HG03439 (cell line): ENCODE measurements around the gene CGNL1.

Experiments used
- ATAC-seq: cut with Tn5 transposase; IDR thresholded peaks from one replicate; pipeline ENCODE4 v1.9.1; 2021; ENCODE audit warnings: mild to moderate bottlenecking, moderate library complexity; ENCODE audit not compliant: unreplicated experiment

Gene CGNL1

DNA sequence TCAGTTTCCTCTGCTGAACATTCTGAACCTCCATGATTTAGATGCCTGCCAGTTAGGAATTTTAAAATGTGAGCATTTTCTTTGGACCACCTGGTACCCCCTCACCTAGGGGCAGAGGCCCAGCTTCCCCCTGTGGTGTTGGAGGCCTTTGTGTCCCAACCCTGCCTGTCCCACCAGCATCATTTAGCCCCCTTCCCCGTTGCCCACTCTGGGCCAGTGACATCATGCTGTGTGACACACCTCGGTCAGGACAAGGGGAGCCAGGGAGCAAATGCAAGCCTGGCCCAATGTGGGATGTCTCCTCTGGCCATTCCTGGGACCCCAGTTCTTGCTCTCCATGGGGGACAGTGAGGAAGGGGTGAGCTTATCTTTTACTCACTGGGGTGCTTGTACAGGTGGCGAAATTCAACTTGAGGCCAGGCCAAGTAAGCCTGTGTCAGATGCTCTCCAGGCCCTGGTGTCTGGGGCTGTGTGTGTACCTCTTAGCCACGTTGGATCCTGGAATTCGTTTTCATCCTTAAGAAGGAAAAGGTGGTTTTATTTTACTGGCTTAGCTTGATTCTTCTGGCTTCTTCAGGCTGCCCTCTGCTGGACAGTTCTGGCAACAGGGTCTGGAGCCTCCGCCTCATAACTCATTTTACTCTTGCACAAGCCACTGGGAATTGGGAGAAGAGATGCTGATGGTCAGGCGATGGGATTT is 165.7 kb downstream of the CGNL1 start:
- ATAC-seq: no peak

DNA sequence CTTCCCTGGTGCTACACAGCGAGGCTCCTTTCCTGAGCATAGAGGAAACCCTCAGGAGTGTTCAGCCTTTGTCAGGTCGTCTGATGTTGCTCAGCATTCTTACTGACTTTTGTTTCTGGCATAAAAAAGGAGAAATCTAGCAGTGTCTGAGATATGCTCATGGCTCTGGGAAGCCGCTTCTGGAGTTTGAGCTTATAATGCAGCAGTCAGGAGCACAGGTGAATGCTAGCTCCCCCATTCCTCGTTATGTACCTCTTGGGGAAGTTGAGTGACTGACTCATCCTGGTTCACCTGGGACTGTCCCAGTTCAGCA is 166.2 kb downstream of the CGNL1 start:
- ATAC-seq: no peak

DNA sequence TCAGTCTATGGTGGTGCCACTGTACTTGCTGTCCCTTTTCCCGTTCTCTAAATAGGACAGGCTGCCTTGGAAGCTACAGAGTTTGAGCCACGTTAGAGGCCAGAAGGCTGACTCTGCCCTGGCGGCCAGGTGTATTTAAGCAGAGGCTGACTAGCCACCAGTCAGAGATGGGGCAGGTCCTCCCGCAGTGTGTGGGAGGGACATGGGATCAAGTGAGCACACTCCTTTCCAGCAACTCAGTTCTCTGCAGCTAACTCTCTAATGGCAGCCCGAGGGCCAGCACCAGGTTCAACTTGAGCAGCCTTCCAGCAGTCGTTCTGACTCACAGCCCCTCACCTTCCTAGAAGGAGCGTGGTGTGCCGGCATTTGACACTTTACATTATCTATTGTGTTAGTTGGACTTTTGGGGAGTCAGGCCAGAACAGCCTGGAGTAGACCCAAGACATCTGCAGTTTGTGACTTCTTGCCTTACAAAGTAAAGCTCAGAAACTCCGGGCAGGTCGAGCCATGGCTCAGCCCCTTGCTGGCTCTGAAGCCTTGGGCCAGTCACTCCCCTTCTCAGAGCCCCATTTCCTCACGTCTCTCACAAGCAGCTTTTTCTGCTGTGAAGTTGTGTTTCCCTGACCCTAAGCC is 168.7 kb downstream of the CGNL1 start:
- ATAC-seq: no peak

DNA sequence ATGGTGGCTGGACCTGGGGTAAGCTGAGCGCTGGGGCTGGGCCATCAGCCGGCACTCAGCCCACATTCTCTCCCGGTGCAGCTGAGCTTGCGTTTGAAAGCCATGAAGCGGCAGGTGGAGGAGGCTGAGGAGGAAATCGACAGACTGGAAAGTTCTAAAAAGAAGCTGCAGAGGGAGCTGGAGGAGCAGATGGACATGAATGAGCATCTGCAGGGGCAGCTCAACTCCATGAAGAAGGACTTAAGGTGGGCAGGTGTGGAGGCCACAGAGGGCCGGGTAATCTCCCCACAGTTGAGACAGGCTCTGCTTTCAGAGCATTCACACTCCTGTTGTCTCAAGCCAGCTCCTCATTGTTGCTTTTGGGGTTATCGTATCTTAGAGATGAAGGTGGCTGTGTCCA is 169.7 kb downstream of the CGNL1 start:
- no peak for ATAC-seq

DNA sequence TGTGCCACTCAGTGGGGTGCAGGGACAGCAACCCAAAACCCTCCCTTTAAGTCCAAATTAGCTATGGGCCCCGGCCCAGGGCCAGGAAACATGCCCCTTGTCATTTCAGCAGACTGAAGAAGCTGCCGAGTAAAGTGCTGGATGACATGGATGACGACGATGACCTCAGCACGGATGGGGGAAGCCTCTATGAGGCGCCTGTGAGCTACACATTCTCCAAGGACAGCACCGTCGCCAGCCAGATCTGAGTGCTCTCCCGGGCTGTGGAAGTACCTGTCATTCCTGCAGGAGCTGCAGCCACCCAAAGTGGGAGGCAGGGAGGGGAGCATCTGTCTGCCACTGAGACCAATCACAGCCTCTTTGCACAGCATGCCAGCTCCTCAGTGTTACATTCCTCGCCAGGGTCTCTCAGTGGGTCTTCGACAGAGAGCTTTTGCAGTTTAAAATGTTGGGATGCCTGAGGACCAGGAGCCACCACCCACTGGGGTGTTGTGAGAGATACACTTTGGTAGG is 171.0 kb downstream of the CGNL1 start:
- ATAC-seq: no peak

DNA sequence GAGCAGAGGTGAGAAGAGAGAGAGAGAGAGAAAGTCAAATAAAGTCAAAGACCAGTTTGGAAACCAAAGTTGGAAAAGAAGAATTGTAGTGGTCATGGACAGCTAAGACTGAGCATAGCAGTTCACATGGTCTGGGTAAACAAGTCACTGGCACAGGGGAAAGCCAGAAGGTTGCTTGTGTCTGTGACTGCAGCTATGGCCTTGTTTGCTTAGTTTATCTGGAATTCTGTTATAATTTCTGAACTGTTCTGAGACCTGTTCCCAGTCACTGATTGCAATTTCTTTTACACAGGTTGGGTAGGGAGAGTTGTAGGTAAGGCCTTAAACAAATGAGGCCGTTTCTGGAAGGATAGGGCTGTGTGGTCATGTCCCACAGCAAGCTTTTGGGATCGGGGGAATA is 172.0 kb downstream of the CGNL1 start:
- ATAC-seq: no peak

DNA sequence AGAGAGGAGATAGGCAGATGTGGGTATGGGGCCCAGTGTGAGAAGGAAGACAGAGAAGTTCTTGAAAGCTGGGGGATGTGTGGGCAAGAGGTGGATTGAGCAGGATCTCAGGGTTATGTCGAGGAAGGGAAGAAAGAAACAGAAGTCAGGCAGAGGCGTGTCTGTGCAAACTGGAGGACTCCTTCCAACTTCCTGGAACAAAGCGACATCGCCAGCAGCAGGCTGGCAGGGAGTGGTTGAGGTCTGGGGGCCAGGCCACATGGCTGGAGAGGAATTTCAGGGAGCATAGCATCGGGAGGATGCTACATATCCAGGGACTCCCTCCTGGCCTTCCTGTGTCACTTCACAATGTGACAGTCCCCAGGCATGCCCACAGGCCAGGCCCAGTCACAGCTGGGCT is 172.5 kb downstream of the CGNL1 start:
- no peak for ATAC-seq

DNA sequence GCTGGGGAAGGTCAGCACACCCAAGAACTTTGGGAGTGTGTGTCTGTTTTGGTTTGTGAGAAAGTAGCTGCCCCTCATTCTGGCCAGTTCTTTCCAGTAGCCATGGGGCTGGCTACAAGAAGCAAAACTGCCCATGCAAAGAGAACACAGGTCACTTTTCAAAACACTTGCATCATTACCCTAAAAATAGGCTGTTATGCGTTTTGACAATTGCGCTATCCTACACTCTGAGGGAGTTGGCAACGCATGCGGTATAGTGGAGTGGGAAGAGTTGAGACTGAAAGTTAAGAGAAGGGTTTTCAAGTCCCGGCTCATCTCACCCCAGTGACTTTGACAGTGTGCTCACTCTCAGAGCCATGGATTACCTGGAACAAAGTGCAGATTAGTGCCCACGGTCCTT is 173.6 kb downstream of the CGNL1 start:
- ATAC-seq: no peak

DNA sequence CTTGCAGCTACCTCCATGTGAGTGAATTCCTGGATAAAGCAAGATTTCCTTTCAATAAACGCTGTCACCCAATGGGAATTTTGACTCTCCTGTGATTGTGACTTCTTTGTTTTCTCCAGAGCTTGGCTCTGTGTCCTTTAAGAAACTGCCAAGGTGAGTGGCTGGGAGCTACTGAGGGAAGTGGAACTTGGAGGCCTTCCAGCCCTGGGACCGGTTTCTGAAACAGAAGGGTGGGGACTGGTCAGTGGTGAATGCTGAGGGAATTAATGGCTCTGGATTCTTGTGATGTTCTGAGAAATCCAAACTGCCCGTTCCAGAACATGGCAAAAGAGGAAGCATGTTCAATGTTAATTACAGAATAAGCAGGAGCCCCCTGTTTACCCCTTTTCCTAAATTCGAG is 174.3 kb downstream of the CGNL1 start:
- ATAC-seq: no peak

DNA sequence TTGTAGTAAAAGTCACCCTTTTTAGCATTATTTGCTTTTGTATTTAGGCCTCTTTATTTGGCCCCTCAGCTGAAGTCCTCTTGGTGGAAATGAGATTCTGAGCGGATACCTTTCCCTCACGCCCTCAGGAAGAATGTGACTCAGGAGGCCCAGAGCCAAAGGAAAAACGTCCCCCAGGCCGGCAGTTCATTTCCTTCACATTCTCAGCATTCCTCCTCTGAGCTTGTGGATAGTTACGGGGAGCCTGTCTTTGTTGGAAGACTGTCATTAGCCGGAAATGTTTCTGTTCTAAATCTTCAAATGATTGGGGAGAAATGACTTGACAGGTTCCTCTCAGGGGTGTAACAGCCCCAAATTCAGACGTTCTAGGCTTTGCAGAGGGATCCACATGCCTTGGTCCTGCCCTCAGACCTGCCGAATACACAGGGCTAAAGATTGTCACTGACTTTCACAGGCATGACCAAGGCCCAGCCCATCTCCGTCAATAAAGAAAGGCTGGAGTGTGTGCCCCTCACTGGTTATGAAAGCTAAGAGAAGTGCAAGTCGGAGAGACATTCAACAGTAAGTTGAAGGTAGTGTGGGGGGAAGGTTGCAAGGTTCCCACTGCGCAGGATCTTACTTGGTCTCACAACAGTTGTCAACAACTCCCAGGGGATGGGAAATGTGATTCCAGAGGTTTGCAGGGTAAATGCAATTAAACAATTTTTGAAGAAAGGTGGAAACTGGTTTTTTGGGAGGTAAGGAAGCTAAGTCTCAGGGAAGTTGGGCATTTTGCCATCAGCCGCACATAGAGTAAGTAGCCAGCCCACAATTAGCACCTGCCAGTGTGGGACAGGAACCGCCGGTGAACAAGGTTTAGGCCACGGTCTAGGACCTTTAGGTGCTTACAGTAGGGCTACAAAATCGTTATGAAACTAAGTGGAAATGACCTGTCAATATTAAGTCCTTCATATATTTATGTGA is 175.7 kb downstream of the CGNL1 start:
- ATAC-seq: no peak

DNA sequence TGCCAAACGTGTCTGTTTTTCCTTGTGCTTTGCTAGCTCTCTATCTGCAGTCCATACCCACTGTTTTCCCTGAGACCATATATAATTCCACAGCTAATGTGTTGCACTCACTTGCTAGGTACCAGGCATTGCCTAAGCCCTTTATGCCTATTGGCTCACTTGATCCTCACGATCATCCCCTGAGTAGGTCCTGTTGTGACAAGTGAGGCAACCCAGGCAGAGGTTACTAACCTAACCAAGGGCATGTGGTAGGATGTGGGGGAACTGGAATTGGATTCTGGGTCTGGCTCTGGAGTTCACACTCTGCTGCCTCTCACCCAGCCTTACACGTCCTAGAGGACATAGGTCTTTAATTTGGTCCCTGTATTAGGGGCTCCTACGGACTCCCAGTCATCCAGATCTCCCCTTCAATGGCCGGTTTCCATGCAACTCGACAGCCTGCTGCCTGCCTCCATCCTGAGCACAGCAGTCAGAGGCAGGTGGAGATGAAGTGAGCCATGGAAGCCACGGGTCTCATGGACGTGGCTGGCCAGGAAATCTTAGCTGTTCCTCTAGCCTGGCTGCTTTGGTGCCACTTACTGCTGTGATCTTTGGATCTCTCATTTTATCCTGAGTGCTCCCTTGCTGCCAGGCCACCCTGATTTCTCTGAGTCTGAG is 176.5 kb downstream of the CGNL1 start:
- ATAC-seq: no peak

DNA sequence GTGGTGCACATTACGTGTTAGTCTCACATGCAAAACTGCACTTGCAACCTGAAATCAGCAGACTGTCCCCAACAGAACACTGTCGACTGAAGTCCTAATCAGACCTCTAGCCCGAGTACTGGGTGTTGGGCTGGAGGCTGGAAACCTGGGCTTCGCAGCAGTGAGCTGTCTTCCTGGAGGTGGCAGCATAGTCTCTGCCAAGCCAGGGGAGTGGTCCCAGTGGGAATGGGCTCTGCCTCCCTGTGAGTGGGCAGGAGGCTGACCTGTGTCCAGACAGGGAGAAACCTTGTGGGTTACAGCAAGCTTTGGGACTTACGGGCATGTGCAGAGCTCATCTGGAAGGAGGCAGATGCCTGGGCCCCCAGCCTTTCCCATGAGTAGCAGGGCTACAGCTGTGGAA is 177.2 kb downstream of the CGNL1 start:
- ATAC-seq: no peak

DNA sequence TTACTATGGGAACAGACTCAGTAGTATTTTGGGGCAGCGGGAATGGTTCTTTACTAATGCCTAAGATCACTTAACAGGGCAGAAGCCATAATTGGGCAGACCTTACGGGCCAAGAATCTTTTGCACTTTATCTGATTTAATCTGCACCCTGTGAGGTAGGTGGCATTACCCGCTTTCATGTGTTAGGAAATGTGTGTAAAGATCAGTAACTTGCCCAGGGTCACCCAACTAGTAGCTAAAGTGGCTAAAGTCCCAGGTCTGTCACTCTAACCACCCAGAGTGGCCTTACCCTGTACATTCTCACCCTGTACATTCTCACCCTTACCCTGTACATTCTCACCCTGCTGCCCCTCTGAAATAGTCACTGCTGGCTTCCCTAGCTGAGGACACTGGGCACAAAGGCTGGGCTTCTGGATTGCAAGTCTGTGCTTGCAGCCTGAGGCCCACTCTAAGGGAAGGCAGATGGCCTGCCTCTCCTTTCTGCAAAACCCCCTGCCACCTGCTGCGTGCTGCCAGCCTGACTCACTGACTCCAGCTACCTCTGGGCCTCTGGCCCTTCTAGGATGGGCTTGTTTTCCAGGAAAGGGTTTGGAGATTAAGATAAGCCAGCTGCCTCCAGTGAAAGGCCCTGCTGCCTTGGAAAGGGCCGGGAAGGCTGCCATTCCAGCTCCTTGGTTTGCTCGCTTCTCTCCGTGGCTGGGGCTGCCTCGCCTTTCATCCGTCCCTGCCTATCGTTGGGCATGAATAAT is 177.9 kb downstream of the CGNL1 start:
- ATAC-seq: no peak

DNA sequence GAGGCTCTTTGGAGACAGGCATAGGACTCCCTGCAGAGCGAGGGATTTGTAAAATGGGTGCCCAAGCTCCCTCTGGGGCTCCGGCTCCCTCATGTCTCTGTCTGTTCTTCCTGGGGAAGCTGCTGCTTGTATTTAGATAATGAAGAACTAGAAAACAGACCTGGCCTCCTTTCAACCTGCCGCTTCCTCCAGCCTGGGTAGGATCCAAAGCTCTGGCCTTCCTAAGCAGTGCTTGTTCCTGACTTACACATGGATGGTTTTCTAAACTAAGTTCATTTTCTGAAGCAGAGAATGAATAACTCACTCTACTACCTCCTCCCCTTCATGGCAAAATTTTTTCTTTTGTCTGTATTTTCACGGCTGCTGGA is 178.5 kb downstream of the CGNL1 start:
- ATAC-seq: no peak

DNA sequence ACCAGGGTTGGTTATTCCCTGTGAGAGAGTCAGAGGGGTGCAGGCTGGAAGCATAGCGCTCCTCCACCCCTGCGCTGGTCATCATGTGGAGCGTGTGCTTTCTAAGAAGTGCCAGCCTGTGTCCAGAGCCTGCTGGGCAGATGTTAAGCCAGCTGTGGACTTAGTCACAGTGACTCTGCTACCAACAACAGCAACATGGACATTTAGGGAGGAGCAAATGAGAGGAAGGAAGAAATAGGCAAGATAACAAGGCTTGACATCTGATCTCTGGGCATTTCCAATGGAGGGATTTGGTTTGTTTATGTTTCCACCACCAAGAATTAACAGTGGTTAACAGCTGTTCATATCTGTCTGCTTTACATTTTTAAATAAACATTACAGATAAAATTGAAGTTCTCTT is 179.0 kb downstream of the CGNL1 start:
- no peak for ATAC-seq

DNA sequence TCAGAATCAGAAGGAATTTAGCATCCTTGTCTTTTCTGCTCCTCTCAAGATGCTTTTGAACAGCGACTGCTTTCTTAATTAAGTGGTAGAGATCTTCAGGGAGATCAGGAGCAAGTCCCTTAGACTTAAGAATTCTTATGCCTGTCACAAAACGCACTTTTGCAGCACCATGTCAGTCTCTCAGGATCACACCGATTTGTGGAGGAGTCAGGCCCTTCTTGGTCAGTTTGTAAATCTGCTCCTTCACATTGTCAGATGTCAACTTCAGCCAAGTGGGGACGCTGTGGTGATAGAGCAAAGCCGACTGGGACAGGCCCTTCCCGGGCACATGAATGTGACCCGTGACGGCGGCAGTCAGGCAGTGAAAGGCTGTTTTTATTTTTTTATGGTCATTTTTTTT is 179.7 kb downstream of the CGNL1 start:
- no peak for ATAC-seq

DNA sequence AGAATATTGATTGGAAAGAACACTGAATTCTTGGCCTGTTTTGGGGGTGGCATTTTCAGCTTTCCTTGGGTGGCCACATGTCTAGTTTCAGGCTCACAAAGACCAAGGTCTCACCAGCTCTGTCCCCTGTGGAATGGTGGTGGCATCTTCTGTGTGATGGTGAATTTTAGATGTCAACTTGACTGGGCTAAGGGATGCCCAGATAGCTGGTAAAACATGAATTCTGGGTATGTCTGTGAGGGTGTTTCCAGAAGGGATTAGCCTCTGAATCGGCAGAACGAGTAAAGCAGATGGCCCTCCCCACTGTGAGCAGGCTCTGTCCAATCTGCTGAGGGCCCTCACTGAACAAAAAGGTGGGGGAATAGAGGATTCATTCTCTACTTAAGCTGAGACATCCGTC is 181.0 kb downstream of the CGNL1 start:
- ATAC-seq: no peak

DNA sequence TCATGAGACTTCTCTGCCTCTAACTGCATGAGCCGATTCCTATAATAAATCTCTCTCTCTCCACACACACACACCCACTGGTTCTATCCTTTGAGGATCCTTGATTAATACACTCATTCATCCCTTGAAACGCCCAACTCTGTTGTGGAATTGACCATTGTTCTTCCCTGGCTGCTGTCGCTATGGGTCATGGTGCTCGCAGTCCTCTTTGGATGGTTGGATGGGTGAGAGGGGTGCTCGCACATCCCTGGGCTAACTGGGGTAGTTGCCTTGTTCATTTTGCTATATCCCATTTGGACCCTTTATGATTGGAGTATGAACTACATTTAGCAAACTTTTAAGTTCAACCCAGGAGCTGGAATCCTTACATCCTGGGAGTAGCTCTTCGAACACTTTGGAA is 181.5 kb downstream of the CGNL1 start:
- ATAC-seq: no peak

DNA sequence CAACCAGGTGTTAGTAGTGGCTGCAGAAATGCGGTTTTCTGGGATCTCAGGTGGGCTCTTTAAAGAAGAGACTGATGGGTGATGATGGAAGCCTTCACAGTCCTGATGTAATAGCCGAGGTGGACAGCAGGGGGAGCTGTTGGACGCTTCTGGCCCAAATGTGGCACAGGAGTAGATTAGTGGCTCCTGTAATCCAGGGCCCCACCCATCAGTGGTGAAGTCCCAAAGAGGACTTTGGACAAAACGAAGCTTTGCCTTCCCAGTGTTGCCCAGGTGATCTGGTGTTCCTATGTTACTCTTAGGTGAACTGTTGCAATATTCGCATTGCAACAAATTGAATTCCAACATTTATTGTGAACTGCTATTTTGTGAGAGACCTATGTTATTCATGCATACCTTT is 183.6 kb downstream of the CGNL1 start:
- ATAC-seq: no peak

DNA sequence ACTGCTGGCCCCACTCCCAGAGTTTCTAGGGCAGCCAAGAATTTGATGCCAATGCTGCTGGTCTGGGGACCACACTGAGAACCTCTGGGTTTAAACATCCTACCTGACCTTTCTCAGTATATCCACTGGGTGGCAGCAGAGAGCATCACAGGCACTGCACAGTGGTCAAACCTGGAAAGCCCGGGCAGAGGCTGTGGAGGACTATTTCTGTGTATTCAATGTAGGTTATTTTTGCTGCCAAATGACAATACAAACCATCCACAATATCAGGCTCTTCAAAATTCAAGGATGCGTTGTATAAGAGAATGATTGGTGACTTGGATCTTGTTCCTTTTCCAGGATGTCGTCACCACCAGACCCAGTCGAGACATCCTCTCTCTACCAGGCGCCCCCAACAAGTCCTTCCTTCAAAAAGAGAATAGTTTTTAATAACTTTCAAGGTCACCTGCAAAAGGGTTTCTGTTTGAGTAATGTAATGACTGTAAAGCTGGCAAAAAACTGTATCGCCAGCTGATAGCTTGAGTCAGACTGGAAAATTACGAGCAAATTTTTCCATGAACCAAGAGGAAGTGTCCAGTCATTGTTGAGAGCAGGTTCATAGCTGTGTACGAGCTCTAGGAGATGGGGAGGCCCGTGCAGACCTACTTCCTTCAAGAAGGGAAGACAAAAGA is 184.9 kb downstream of the CGNL1 start:
- no peak for ATAC-seq
